GM06990 (cell line): ENCODE measurements around the gene RNF141.

ENCODE experiments used
- DNase-seq: peaks from one replicate; pipeline ENCODE4 v3.0.0-alpha.2; 2011; ENCODE audit not compliant: insufficient read length; ENCODE audit errors: extremely low read depth
- H3K27me3 ChIP-seq: replicated peaks from 2 replicates; pipeline ENCODE4 v1.6.0; 2011; ENCODE audit warnings: low read length; ENCODE audit not compliant: control insufficient read depth, insufficient read depth
- H3K36me3 ChIP-seq: 2 replicates; pipeline ENCODE4 v1.5.1; 2011; ENCODE audit warnings: low read length; ENCODE audit not compliant: control insufficient read depth, insufficient read depth
- H3K4me3 ChIP-seq: replicated peaks from 2 replicates; pipeline ENCODE4 v1.5.1; 2011; ENCODE audit warnings: low read depth, mild to moderate bottlenecking, control low read depth, low read length
- TF ChIP-seq, protein P1 (sequence below): IDR thresholded peaks from 2 replicates; pipeline ENCODE4 v1.5.1; 2011; ENCODE audit warnings: low read length, control low read depth, mild to moderate bottlenecking, inconsistent platforms; ENCODE audit not compliant: insufficient read depth, poor library complexity, severe bottlenecking

RNF141 gene

DNA sequence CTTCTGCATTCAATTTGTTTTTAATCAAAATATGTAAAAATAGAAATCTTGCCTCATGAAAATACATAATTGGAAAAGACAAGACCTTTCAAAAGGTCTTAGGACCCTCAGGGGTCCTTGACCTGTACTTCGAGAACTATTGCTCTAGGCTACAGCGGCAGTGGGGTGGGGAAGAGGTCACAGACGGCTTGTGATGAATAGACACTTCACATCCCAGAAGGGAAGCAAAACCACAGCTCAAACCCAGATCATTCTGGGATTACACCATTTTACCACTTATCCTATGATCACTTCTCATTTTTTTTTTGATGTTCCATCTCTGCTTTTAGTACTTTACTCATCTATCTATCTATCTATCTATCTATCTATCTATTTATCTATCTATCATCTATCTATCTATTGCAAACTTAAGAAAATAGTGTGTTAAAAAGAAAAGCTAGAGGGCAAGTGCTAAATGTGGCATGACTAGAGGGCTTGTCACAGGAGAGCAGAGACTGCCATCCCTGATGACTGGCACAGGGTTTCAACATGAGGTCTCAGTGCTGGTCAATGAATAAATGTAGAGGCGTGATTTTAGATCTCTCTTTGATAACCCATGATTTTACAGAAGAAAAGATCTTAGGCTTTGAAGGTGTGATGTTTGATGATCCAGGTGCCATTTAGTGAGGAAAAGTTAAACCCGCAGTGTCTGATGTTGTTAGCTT lies 37.1 kb downstream of the RNF141 start:
- DNase-seq = no peak
- Histone ChIP-seq H3K4me3 (no peak overlapping the region), H3K27me3 (no peaks in the 10 kb centered on the region), H3K36me3 (peaks cover 34% of the 10 kb centered on the region)
- TF ChIP-seq, protein P1, sequence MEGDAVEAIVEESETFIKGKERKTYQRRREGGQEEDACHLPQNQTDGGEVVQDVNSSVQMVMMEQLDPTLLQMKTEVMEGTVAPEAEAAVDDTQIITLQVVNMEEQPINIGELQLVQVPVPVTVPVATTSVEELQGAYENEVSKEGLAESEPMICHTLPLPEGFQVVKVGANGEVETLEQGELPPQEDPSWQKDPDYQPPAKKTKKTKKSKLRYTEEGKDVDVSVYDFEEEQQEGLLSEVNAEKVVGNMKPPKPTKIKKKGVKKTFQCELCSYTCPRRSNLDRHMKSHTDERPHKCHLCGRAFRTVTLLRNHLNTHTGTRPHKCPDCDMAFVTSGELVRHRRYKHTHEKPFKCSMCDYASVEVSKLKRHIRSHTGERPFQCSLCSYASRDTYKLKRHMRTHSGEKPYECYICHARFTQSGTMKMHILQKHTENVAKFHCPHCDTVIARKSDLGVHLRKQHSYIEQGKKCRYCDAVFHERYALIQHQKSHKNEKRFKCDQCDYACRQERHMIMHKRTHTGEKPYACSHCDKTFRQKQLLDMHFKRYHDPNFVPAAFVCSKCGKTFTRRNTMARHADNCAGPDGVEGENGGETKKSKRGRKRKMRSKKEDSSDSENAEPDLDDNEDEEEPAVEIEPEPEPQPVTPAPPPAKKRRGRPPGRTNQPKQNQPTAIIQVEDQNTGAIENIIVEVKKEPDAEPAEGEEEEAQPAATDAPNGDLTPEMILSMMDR = no peak

DNA sequence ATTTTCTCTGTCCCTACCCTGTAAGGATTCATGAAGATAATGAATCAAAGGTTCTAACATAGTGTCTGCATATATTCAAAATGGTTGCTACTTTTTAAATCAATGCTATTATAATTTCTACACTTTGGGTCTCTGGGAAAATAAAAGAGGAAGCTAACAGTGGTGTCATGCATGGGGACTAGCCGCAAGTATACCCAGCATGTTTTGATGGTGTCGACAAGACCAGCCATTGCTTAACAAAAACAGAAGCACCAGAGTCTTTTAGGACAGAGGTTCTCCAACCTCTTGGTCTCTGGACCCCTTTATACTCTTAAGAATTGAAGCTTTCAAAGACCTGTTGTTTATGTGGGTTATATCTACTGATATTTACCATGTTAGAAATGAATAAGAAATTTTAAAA lies 37.8 kb downstream of the RNF141 start:
- H3K27me3 ChIP-seq = no peaks in the 10 kb centered on the region
- H3K36me3 ChIP-seq = peaks cover 37% of the 10 kb centered on the region
- H3K4me3 ChIP-seq = no peak overlapping the region
- TF ChIP-seq, protein P1 = no peak
- DNase-seq = no peak

DNA sequence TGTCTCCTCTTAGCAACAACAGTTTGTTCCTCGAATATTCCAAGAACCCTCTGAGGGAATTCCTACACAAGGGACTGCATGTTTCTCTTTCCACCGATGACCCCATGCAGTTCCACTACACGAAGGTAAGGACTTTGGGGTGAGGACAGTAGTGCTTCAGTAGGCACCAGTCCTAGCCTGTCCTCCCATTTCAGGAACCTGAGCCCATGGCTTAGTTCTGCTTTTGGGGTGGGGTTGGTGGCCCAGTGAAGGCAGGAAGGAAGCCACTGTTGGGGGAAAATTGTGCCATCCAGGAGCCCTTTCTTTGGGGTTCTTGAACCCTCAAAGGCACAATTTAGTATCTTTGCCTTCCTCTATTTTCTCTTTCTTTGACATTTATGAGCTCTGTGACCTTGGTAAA lies 38.2 kb downstream of the RNF141 start:
- TF ChIP-seq, protein P1 = no peak
- Histone ChIP-seq H3K27me3 (no peaks in the 10 kb centered on the region), H3K4me3 (no peak overlapping the region), H3K36me3 (peaks cover 41% of the 10 kb centered on the region)
- no peak for DNase-seq

DNA sequence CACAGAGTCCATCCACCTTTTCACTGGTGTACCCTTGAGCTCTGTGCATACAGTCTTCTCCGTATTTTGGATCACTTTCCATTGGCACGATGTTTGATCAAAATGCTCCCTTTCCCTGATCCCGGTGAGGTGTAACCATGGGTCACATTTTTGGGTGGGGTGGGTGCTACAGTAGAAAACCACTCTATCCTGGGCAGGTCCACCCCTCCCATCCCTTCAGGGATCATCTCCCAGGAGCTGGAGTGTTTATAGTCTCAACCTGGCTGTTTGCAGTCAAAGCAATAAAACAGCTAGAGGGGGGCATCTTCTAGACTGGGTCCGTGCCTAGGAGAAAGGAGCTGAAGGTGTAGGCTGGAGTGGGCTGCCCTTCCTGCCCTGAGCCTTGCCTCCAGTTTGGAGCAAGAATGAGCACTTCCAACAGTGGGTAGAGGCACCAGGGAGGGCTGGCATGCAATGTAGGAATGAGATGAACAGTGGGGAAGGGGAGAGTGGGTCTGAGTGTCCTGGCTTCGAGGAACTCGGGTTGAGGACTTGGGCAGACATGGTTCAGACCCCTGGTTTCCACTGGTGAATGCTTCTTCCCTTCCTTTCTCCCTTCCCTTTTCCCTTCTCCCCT lies 38.8 kb downstream of the RNF141 start:
- TF ChIP-seq, protein P1 = no peak
- no peaks in the 10 kb centered on the region for H3K27me3 ChIP-seq
- no peak overlapping the region for H3K4me3 ChIP-seq
- H3K36me3 ChIP-seq = peaks cover 43% of the 10 kb centered on the region
- no peak for DNase-seq

DNA sequence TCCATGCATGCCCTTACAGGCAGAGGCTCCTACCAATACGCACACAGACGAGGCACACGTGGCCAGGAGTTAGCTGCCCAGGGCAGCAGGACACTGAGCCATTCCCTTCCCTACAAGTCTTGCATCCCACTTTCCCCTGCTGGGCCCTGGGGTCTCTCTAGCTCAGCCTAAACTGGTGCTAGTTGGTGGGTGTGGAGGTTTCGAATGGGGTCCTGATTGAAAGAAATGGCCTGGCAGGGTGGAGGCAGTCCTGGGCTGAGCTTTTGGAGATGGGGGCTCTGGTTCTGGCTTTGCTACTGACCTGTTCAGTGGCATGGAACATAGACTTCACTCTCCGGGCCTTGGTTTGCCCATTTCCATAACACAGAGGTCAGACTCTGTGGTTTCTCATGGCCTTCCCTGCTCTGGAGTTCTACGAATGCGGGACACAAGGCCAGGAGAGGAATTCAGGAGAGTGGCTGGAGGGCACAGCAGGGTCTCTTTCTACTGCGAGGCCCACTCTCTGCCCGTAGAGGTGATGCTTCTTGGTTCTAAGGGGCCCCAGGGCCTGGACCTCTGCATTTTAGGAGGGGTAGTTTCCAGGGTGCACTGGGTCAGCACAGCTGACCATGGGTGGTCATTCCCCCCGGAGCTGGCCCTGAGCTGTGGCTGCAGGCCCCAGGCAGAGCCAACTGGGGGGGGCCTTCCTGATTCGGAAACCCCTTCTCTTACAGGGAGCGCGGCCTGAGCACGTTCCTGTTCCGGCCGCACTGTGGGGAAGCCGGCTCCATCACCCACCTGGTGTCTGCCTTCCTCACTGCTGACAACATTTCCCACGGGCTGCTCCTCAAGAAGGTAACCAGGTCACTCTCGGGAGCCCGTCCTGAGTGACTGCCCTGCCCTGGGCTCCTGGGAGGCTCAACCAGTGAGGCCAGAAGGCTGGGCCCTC lies 40.0 kb downstream of the RNF141 start:
- no peak for DNase-seq
- H3K4me3 ChIP-seq = no peak overlapping the region
- peaks cover 47% of the 10 kb centered on the region for H3K36me3 ChIP-seq
- H3K27me3 ChIP-seq = no peaks in the 10 kb centered on the region
- TF ChIP-seq, protein P1 = no peak
